T-cell (primary cell): ENCODE data around the gene RAB11FIP5. TPM values are rescaled to one million over a fixed set of nuclear protein-coding genes. Genes with fewer than 3 reads are reported as not detected.

ENCODE experiments used
- ATAC-seq, 4 experiments: fragments of 200-7000 bp in 3 of 4; fragments of 150-1000 bp in 1 of 4; cut with Tn5 transposase; replicated peaks in 1 of 4; 1 replicate in 3 of 4; 2 replicates in 1 of 4; pipeline ENCODE4 v1.10.0; 2021; ENCODE audit warnings: moderate library complexity in 3 of 4, mild to moderate bottlenecking in 2 of 4, moderate number of reproducible peaks in 1 of 4
- CTCF ChIA-PET, 2 donors: fragments of 300-600 bp; sonication (Branson Sonifier 250); formaldehyde crosslinking; loops; one replicate each; lab custom pipeline; 2022; ENCODE audit warnings: antibody characterized with exemption in 2 of 2; lab: Charles Lee
- POLR2A ChIA-PET, 2 donors: fragments of 300-600 bp; sonication (Branson Sonifier 250); formaldehyde crosslinking; loops; one replicate each; lab custom pipeline; 2022; ENCODE audit warnings: antibody characterized with exemption in 2 of 2; lab: Charles Lee
- DNase-seq, 35 experiments: peaks; one replicate each; pipeline versions ENCODE4 v3.0.0 to v3.0.0-alpha.2; 2013 to 2023
- H3K27ac ChIP-seq: one replicate; pipeline ENCODE4 v1.5.1; 2013; ENCODE audit warnings: low read length
- H3K27me3 ChIP-seq, 2 experiments: replicated peaks in 1 of 2; 1 replicate in 1 of 2; 2 replicates in 1 of 2; pipeline versions ENCODE4 v1.6.1 to v1.7.0; 2013; ENCODE audit warnings: low read length in 1 of 2, mixed read lengths in 1 of 2; ENCODE audit not compliant: control insufficient read depth in 2 of 2, insufficient read depth in 2 of 2; ENCODE audit errors: extremely low read depth in 1 of 2
- H3K36me3 ChIP-seq, 2 donors: 1 replicate in 1 of 2; 2 replicates in 1 of 2; pipeline versions ENCODE4 v1.6.1 to v1.7.0; 2013; ENCODE audit warnings: low read length in 1 of 2; ENCODE audit not compliant: control insufficient read depth in 2 of 2, insufficient read depth in 1 of 2; ENCODE audit errors: extremely low read depth in 1 of 2
- H3K4me1 ChIP-seq, 2 experiments: 1 replicate in 1 of 2; 2 replicates in 1 of 2; pipeline versions ENCODE4 v1.6.1 to v1.7.0; 2013; ENCODE audit warnings: low read length in 2 of 2, mixed read lengths in 1 of 2; ENCODE audit not compliant: insufficient read depth in 2 of 2, control insufficient read depth in 1 of 2; ENCODE audit errors: extremely low read depth in 1 of 2
- H3K4me3 ChIP-seq, 2 donors: 1 replicate in 1 of 2; 2 replicates in 1 of 2; pipeline versions ENCODE4 v1.5.1 to v1.7.0; 2013; ENCODE audit warnings: mild to moderate bottlenecking in 2 of 2, low read length in 1 of 2, moderate library complexity in 1 of 2; ENCODE audit not compliant: control insufficient read depth in 1 of 2; ENCODE audit errors: extremely low read depth in 1 of 2
- H3K9me3 ChIP-seq: 2 replicates; pipeline ENCODE4 v1.7.0; 2013
- H3K27ac Mint-ChIP-seq, 2 donors: one replicate each; pipeline ENCODE4 v1.8.0; 2020 to 2021; ENCODE audit warnings: mild to moderate bottlenecking in 2 of 2, mixed read lengths in 2 of 2
- H3K27me3 Mint-ChIP-seq, 2 donors: one replicate each; pipeline ENCODE4 v1.8.0; 2021 to 2022; ENCODE audit warnings: mixed read lengths in 2 of 2
- H3K36me3 Mint-ChIP-seq: one replicate; pipeline ENCODE4 v1.8.0; 2021; ENCODE audit warnings: mixed read lengths
- H3K4me1 Mint-ChIP-seq, 3 donors: one replicate each; pipeline ENCODE4 v1.8.0; 2020 to 2022; ENCODE audit warnings: mixed read lengths in 3 of 3, mild to moderate bottlenecking in 1 of 3
- H3K4me3 Mint-ChIP-seq, 3 donors: one replicate each; pipeline ENCODE4 v1.8.0; 2020 to 2022; ENCODE audit warnings: mild to moderate bottlenecking in 3 of 3, mixed read lengths in 3 of 3, moderate library complexity in 3 of 3
- H3K9me3 Mint-ChIP-seq, 3 donors: one replicate each; pipeline ENCODE4 v1.8.0; 2020 to 2022; ENCODE audit warnings: mixed read lengths in 3 of 3
- WGBS: methylation state at CpG from one replicate; pipeline ENCODE4 v1.1.5; 2013; ENCODE audit warnings: missing lambda C conversion rate; ENCODE audit not compliant: insufficient coverage; 5-methylcytosine and 5-hydroxymethylcytosine counted together
- total RNA-seq, 35 experiments: library from RNA in 6 of 35; stranded (reverse) in 6 of 35; fragments of 120-200 nt in 1 of 35; gene quantifications; one replicate each; pipeline versions ENCODE4 v1.2.1 to v1.2.4 and lab custom pipeline; 2013 to 2026

RAB11FIP5 gene
- total RNA-seq, 5 donors from 2014 or later (not counting 1 experiment from before 2014, with no cell fraction given): 7.9 to 15.2 (median 11.0) TPM

- no peak for DNase-seq
- no peaks in the 10 kb centered on the region for H3K4me1 ChIP-seq
- Mint-ChIP-seq H3K9me3 (no peaks in the 10 kb centered on the region), H3K4me3 (no peak overlapping the region), H3K4me1 (no peaks in the 10 kb centered on the region), H3K36me3 (peaks cover 10% of the 10 kb centered on the region), H3K27me3 (no peaks in the 10 kb centered on the region), H3K27ac (peak overlapping the region in 1 of 2 donors; percentile 2)
- no peak overlapping the region for H3K27ac ChIP-seq
- WGBS: 96% methylated on average over 11 of the region's 11 CpGs
- no peaks in the 10 kb centered on the region for H3K36me3 ChIP-seq
- H3K9me3 ChIP-seq: no peaks in the 10 kb centered on the region
- H3K27me3 ChIP-seq: no peaks in the 10 kb centered on the region
- POLR2A ChIA-PET: no interaction called here
- ATAC-seq: no peak
- H3K4me3 ChIP-seq: no peak overlapping the region
- CTCF ChIA-PET: no interaction called here
These were observed 76.0 kb downstream of the RAB11FIP5 start for GRCh38 chr2:73036766-73037165.

GRCh38 chr2:73035899-73036711 is 76.6 kb downstream of the RAB11FIP5 start:
- Mint-ChIP-seq H3K4me1 (no peaks in the 10 kb centered on the region), H3K4me3 (no peak overlapping the region), H3K9me3 (no peaks in the 10 kb centered on the region), H3K27ac (no peak overlapping the region), H3K27me3 (no peaks in the 10 kb centered on the region), H3K36me3 (peaks cover 12% of the 10 kb centered on the region)
- no peak for ATAC-seq
- no peak overlapping the region for H3K4me3 ChIP-seq
- 100% methylated on average over 3 of the region's 6 CpGs for WGBS
- ChIA-PET CTCF (no interaction called here), POLR2A (no interaction called here)
- no peaks in the 10 kb centered on the region for H3K36me3 ChIP-seq
- H3K27me3 ChIP-seq: peaks cover 0 to 2% of the 10 kb centered on the region in 2 experiments
- no peaks in the 10 kb centered on the region for H3K9me3 ChIP-seq
- H3K27ac ChIP-seq: no peak overlapping the region
- no peak for DNase-seq
- H3K4me1 ChIP-seq: no peaks in the 10 kb centered on the region

- Mint-ChIP-seq H3K9me3 (no peaks in the 10 kb centered on the region), H3K36me3 (peaks cover 7% of the 10 kb centered on the region), H3K4me1 (no peaks in the 10 kb centered on the region), H3K4me3 (no peak overlapping the region), H3K27ac (no peak overlapping the region), H3K27me3 (no peaks in the 10 kb centered on the region)
- Histone ChIP-seq H3K4me1 (no peaks in the 10 kb centered on the region), H3K27ac (no peak overlapping the region), H3K9me3 (no peaks in the 10 kb centered on the region), H3K4me3 (no peak overlapping the region), H3K36me3 (no peaks in the 10 kb centered on the region), H3K27me3 (peaks cover 0 to 4% of the 10 kb centered on the region in 2 experiments)
- CTCF ChIA-PET: interaction anchor here in 1 of 2 donors (0.7 kb wide), 2 partner anchors 14 to 732 kb away, joined by 8 to 11 read pairs; no protein-coding TSS in a partner anchor
- POLR2A ChIA-PET: interaction anchor here in 1 of 2 donors (0.6 kb wide), 1 partner anchor 31 kb away, joined by 5 read pairs; no protein-coding TSS in a partner anchor
- DNase-seq (no peak), ATAC-seq (no peak)
- WGBS: 85% methylated on average over 2 of the region's 7 CpGs
These were observed 77.9 kb downstream of the RAB11FIP5 start for GRCh38 chr2:73034661-73035375.

DNA sequence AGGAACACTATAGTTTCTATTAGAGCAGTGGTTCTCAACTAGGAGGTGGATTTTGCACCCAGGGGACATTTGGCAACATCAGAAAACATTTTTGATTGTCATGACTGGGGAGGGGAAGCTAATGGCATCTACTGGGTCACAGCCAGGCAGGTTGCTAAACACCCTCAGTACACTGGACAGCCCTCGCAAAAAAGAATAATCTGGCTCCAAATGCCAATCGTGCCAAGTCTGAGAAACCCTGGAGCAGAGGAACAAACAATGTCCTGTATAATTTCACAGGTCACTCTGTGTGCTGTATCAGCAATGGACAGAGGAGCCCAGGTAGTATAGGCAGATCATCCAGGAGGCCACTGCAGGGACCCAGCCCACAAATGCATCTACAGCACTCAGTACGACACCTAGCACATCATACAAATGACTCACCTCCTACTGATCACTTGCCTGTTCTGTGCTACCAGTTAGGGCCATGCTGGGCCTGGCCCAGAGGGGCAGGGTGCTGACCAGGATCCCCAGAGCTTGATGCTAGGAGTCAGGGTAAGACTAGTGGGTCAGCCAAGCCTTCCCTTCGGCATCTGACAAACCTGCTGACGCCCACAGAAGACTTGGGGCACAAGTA is 78.9 kb downstream of the RAB11FIP5 start:
- DNase-seq: no peak
- POLR2A ChIA-PET: no interaction called here
- no peak overlapping the region for H3K4me3 ChIP-seq
- peaks cover 0 to 4% of the 10 kb centered on the region in 2 experiments for H3K27me3 ChIP-seq
- H3K9me3 ChIP-seq: no peaks in the 10 kb centered on the region
- H3K4me1 ChIP-seq: no peaks in the 10 kb centered on the region
- H3K36me3 ChIP-seq: no peaks in the 10 kb centered on the region
- H3K36me3 Mint-ChIP-seq: peaks cover 2% of the 10 kb centered on the region
- CTCF ChIA-PET: no interaction called here
- H3K27ac ChIP-seq: no peak overlapping the region
- H3K4me3 Mint-ChIP-seq: no peak overlapping the region
- no peak overlapping the region for H3K27ac Mint-ChIP-seq
- no peak for ATAC-seq
- no peaks in the 10 kb centered on the region for H3K27me3 Mint-ChIP-seq
- H3K9me3 Mint-ChIP-seq: no peaks in the 10 kb centered on the region
- 100% methylated on average over 2 of the region's 5 CpGs for WGBS
- no peaks in the 10 kb centered on the region for H3K4me1 Mint-ChIP-seq

DNA sequence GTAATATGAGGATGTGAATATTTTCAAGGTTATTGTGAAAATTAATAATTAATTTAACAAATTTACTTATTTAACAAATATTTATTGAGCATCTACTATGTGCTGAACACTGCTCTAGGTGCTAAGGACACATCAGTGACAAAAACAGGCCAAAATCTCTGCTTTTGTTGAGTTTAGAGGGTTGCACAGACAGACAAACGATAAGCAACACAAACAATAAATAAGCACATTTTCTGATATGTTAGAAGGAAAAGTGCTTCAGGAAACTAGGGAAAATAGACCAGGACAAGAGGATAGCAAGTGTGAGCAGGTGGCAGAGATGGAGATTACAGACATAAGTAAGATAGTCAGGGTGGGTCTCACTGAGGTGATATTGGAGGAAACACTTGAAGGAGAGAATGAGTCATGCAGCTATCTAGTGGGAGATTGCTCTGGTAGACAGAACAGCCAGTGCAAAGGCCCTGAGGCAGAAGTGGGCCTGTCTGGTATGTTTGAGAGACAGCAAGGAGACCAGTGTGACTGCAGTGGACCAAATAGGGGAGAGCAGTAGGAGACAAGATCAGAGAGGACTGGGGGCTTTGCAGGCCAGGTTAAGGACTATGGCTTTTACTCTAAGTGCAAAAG is 79.5 kb downstream of the RAB11FIP5 start:
- DNase-seq (no peak), ATAC-seq (no peak)
- no peak overlapping the region for H3K27ac Mint-ChIP-seq
- Histone ChIP-seq H3K27ac (no peak overlapping the region), H3K4me1 (no peaks in the 10 kb centered on the region), H3K4me3 (no peak overlapping the region), H3K36me3 (no peaks in the 10 kb centered on the region), H3K27me3 (peaks cover 0 to 4% of the 10 kb centered on the region in 2 experiments), H3K9me3 (no peaks in the 10 kb centered on the region)
- H3K4me3 Mint-ChIP-seq: no peak overlapping the region
- H3K9me3 Mint-ChIP-seq: no peaks in the 10 kb centered on the region
- no peaks in the 10 kb centered on the region for H3K27me3 Mint-ChIP-seq
- no CpG with 5 or more reads among the region's 1 CpG for WGBS
- peaks cover 7% of the 10 kb centered on the region for H3K36me3 Mint-ChIP-seq
- H3K4me1 Mint-ChIP-seq: no peaks in the 10 kb centered on the region
- CTCF ChIA-PET: no interaction called here
- POLR2A ChIA-PET: no interaction called here

- no peak overlapping the region for H3K27ac ChIP-seq
- POLR2A ChIA-PET: no interaction called here
- WGBS: 87% methylated on average over 3 of the region's 5 CpGs
- Mint-ChIP-seq H3K27me3 (no peaks in the 10 kb centered on the region), H3K36me3 (peaks cover 12% of the 10 kb centered on the region), H3K27ac (no peak overlapping the region), H3K4me1 (no peaks in the 10 kb centered on the region), H3K9me3 (no peaks in the 10 kb centered on the region), H3K4me3 (no peak overlapping the region)
- ATAC-seq: no peak
- H3K4me3 ChIP-seq: no peak overlapping the region
- no peaks in the 10 kb centered on the region for H3K9me3 ChIP-seq
- no peaks in the 10 kb centered on the region for H3K36me3 ChIP-seq
- DNase-seq: no peak
- no peaks in the 10 kb centered on the region for H3K4me1 ChIP-seq
- CTCF ChIA-PET: no interaction called here
- peaks cover 0 to 4% of the 10 kb centered on the region in 2 experiments for H3K27me3 ChIP-seq
These were observed 80.0 kb downstream of the RAB11FIP5 start for GRCh38 chr2:73032702-73033097.
